ENCODE results near the gene GAL3ST2. TPM values are rescaled to one million over a fixed set of nuclear protein-coding genes. Genes with fewer than 3 reads are reported as not detected.
A peak's percentile ranks its signal among the peaks of the same experiment; 100 is the strongest.

The GAL3ST2 gene
- total and polyA plus RNA-seq, 2 experiments from 2014 or later = not detected

- H3K27me3 ChIP-seq (replicated peaks; ENCODE audit: insufficient read depth) = no peaks in the 10 kb centered on the region
- H3K27ac ChIP-seq = no peak overlapping the region
- in situ Hi-C loops (cut with MboI) = no loop called here
- H3K36me3 ChIP-seq (ENCODE audit: low read depth) = no peaks in the 10 kb centered on the region
- no peaks in the 10 kb centered on the region for H3F3A ChIP-seq (ENCODE audit: insufficient read depth)
- no peak overlapping the region for H3K4me2 ChIP-seq (ENCODE audit: unreplicated experiment)
- H3K9me3 ChIP-seq (ENCODE audit: low read depth) = no peaks in the 10 kb centered on the region
- DNase-seq = no peak
- TF ChIP-seq EZH2phosphoT487 (IDR thresholded peaks at IDR 0.05; ENCODE audit: insufficient read depth, low read depth) = no peak
- TF ChIP-seq EZH2 (IDR thresholded peaks at IDR 0.05; ENCODE audit: insufficient read depth, poor library complexity, severe bottlenecking) = no peak
- no peaks in the 10 kb centered on the region for H4K20me1 ChIP-seq (ENCODE audit: insufficient read depth)
- 77 to 78% methylated on average over 27 to 29 of the region's 29 CpGs for WGBS, 2 experiments (ENCODE audit: low coverage in 1 of 2, low lambda C conversion rate in 2 of 2, missing lambda C conversion rate in 2 of 2)
- H3K79me2 ChIP-seq (ENCODE audit: insufficient read depth) = no peaks in the 10 kb centered on the region
- H3K4me1 ChIP-seq (ENCODE audit: insufficient read depth) = peaks cover 10% of the 10 kb centered on the region
- H3K4me3 ChIP-seq = no peak overlapping the region
- no peak overlapping the region for H2AFZ ChIP-seq
- no peaks in the 10 kb centered on the region for H3K9me2 ChIP-seq (ENCODE audit: insufficient read depth)
- H3K9ac ChIP-seq = no peak overlapping the region
Observed at GRCh38 chr2:241773511-241774418, 2.9 kb upstream of the GAL3ST2 start.

DNA sequence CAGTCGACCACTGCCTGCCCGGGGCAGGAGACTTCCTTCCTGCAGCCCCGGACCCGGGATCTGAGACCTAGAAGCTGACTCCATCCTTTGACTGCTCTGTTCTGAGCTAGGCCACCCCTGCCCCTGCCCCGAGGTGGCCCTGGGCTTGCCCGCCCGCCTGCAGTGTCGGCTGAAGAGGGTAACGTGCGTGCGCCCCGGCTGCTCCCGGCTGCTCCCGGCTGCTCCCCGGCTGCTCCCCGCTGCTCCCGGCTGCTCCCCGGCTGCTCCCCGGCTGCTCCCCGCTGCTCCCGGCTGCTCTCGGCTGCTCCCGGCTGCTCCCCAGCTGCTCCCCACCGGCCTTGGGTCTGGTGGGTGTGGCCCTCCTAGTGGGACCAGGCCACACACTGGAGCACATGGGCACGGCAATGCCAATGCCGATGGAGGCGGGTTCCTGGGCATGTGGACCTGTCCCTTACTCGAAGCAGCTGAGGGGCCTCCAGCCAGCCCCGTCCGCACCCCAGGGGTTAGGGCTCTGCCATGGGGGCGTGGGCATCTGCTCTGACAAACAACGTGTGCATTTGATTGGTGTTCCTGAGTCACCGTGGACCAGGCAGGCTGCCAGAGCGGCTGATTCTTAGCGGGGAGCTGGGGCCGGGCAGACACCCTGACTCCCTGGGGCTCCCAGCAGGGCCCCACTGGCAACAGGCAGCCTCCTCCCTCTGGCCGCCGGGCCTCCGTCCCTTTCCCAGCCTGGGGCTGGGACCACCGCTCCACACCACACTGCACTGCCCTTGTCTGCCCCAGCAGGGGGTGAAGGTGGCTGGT is 2.0 kb upstream of the GAL3ST2 start:
- peaks cover 10% of the 10 kb centered on the region for H3K4me1 ChIP-seq (ENCODE audit: insufficient read depth)
- peak overlapping the region; percentile 45; the same call in 1 of the 2 replicates for H2AFZ ChIP-seq
- no peaks in the 10 kb centered on the region for H3K9me2 ChIP-seq (ENCODE audit: insufficient read depth)
- H3K9ac ChIP-seq = peak overlapping the region; percentile 48
- 23 to 30% methylated on average over 30 to 40 of the region's 40 CpGs for WGBS, 2 experiments (ENCODE audit: low coverage in 1 of 2, low lambda C conversion rate in 2 of 2, missing lambda C conversion rate in 2 of 2)
- in situ Hi-C loops (cut with MboI) = no loop called here
- TF ChIP-seq EZH2phosphoT487 (IDR thresholded peaks at IDR 0.05; ENCODE audit: insufficient read depth, low read depth) (no peak), EZH2 (IDR thresholded peaks at IDR 0.05; ENCODE audit: insufficient read depth, poor library complexity, severe bottlenecking) (no peak)
- peak; percentile 93 for DNase-seq
- H3K36me3 ChIP-seq (ENCODE audit: low read depth) = no peaks in the 10 kb centered on the region
- no peak overlapping the region for H3K27ac ChIP-seq
- H3K27me3 ChIP-seq (replicated peaks; ENCODE audit: insufficient read depth) = no peaks in the 10 kb centered on the region
- no peak overlapping the region for H3K4me3 ChIP-seq
- H3K4me2 ChIP-seq (ENCODE audit: unreplicated experiment) = peak overlapping the region; percentile 70
- no peaks in the 10 kb centered on the region for H3K79me2 ChIP-seq (ENCODE audit: insufficient read depth)
- no peaks in the 10 kb centered on the region for H3F3A ChIP-seq (ENCODE audit: insufficient read depth)
- H3K9me3 ChIP-seq (ENCODE audit: low read depth) = no peaks in the 10 kb centered on the region
- no peaks in the 10 kb centered on the region for H4K20me1 ChIP-seq (ENCODE audit: insufficient read depth)

- H3K27me3 ChIP-seq (replicated peaks; ENCODE audit: insufficient read depth) = no peaks in the 10 kb centered on the region
- no peaks in the 10 kb centered on the region for H3F3A ChIP-seq (ENCODE audit: insufficient read depth)
- H2AFZ ChIP-seq = peak overlapping the region; percentile 45; the same call in 1 of the 2 replicates
- no peak overlapping the region for H3K27ac ChIP-seq
- 74 to 75% methylated on average over 30 to 34 of the region's 34 CpGs for WGBS, 2 experiments (ENCODE audit: low coverage in 1 of 2, low lambda C conversion rate in 2 of 2, missing lambda C conversion rate in 2 of 2)
- peak overlapping the region; percentile 70 for H3K4me2 ChIP-seq (ENCODE audit: unreplicated experiment)
- H3K4me1 ChIP-seq (ENCODE audit: insufficient read depth) = peaks cover 10% of the 10 kb centered on the region
- TF ChIP-seq EZH2 (IDR thresholded peaks at IDR 0.05; ENCODE audit: insufficient read depth, poor library complexity, severe bottlenecking) (no peak), EZH2phosphoT487 (IDR thresholded peaks at IDR 0.05; ENCODE audit: insufficient read depth, low read depth) (no peak)
- DNase-seq = peak; percentile 17
- H3K36me3 ChIP-seq (ENCODE audit: low read depth) = no peaks in the 10 kb centered on the region
- no peaks in the 10 kb centered on the region for H3K79me2 ChIP-seq (ENCODE audit: insufficient read depth)
- no peaks in the 10 kb centered on the region for H3K9me2 ChIP-seq (ENCODE audit: insufficient read depth)
- peak overlapping the region; percentile 48 for H3K9ac ChIP-seq
- H3K4me3 ChIP-seq = no peak overlapping the region
- H4K20me1 ChIP-seq (ENCODE audit: insufficient read depth) = no peaks in the 10 kb centered on the region
- H3K9me3 ChIP-seq (ENCODE audit: low read depth) = no peaks in the 10 kb centered on the region
- in situ Hi-C loops (cut with MboI) = no loop called here
Observed at GRCh38 chr2:241775223-241776177, 1.1 kb upstream of the GAL3ST2 start.

All from GM23248 (cell line).